NCI-H2171 (cell line): ENCODE measurements around the gene ERO1A.

Source experiments
- DNase-seq: peaks from one replicate; lab custom pipeline; 2025; lab: John Stamatoyannopoulos, UW

The ERO1A gene

DNA sequence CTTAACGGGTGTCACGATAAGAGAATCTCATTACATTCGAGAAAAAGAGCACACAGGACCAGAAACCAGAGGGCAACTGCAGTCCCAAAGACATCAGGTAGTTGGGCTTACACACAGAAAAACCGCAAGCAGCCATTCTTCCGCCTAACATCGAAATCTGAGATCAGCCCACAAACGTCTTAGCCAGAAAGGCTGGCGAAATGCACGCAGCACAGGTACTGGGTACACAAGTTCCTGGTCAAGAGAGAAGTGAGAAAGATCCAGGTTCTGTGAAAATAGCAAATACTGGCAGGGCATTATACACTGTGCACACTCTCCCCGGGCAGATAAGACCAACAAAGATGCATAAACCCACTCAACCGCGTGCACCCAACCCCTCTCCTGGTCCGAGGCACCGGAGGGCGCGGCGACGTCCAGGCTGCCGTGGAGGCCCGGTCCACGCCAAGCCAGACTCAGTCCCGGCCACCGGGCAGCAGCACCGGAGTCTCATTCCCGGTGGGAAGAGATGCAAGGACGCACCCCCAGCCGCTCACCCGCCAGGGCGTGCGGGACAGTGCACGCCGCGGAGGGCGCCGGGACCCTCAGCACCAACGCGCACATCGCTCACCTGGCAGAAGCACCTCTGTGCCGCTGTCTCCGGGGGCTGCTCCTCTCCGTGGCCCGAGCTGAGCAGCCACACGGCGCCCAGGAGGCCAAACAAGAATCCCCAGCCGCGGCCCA is 437 bp downstream of the ERO1A start:
- peak; percentile 63 for DNase-seq

DNA sequence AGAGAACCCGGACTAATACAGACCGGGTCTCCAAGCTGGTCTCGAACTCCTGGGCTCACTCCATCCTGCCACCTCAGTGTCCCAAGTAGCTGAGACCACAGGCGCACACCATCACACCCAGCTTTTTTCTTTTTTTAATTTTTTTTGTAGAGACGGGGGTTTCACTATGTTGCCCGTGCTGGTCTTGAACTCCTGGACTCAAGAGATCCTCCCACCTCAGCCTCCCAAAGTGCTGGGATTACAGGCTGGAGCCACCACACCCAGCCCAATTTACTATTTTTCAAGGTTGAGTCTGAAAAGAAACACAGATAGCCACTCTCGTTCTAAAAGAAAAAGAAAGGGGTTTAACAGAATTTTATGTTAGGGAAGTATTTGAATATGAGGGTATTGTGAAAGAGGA is 1.8 kb downstream of the ERO1A start:
- DNase-seq, result no peak

DNA sequence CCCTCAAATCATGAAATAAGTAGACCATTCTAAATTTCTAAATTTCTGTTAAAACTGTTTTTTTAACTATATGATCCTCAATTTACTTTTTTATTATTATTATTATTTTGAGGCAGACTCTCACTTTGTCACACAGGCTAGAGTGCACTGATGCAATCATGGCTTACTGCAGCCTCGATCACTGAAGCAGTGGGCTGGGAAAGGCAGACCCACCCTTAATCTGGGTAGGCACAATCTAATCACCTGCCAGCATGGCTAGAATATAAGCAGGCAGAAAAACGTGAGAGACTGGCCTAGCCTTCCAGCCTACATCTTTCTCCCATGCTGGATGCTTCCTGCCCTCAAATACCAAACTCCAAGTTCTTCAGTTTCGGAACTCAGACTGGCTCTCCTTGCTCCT is 2.3 kb downstream of the ERO1A start:
- no peak for DNase-seq

DNA sequence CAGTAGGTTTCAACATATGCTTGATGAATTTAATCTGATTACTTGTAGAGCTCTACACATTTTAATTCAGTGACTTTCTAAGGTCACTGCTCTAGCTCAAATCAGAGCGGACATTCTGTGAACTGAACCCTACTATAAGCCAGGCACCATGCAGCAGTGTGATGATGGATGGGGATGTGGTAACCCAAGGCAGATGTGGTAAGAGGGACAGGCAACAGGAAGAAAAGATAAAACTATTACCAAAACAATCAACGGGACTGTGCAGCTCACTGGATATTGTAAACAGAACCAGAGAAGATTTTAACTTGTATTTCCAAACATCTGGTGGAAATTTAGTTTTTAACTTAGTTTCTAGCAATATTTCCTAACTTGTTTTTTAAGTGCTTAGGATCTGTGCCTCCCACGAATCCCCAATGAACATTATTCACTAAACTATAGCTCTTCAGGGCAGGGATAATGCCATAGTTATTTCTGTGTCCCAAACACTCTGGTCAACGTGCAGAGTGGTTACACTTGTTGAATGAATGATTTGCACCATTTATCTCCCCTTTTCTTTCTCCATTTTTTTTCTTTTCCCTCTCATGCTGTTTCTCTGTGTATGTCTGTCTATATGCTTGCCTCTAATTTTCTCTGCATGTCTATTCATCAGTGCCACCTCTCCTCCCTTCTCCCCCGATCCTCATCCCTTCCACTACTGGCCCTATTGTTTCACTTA is 3.0 kb downstream of the ERO1A start:
- no peak for DNase-seq

DNA sequence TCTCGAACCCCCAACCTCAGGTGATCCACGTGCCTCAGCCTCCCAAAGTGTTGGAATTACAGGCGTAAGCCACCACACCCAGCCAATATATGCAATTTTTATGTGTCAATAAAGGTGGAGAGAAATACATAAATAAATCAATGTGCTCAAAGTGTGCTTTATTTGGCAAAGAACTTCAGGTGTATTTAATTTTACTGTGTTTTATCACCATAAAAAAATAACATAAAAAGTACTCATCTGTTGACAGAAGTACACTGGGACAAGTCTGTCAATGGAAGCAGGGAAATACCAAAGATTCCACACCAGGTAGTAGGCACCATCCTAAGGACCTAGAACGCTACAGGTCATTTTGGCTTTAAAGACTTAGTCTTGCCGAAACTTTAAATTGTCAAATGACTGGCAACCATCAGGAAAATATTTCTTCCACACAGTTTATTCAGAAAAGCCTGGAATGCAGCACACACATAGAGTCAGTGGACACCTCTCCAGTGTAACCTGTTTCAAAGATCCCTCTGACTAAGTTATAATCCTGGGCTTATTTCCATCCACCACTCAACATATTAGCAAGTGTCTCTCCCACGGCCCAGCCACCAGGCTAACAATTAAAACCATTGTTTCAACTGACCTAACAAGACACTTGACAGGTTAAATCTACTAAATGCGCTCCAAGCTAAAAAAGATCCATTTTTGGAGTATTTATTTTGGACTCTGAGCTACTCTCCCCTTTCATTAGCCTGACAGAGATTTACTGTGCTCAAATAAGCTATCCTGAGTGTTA is 4.2 kb downstream of the ERO1A start:
- DNase-seq, result no peak

DNA sequence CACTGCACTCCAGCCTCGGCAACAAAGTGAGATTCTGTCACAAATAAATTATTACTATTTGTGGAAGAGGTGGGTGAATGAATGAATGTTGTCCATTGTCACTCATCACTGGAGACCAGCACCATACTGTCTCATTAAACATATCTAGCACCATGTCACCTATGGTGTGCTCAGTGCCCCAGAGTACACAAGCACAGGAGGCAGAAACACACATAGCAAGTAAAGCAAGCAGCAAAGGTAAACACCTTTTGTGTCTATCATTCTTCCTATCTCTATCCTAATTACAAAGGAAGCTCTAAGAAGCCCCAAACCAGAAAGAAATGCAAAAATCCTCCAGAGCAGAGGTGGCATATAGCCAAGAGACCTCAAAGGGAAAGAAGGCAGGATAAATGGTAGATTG is 9.2 kb downstream of the ERO1A start:
- DNase-seq, result no peak

DNA sequence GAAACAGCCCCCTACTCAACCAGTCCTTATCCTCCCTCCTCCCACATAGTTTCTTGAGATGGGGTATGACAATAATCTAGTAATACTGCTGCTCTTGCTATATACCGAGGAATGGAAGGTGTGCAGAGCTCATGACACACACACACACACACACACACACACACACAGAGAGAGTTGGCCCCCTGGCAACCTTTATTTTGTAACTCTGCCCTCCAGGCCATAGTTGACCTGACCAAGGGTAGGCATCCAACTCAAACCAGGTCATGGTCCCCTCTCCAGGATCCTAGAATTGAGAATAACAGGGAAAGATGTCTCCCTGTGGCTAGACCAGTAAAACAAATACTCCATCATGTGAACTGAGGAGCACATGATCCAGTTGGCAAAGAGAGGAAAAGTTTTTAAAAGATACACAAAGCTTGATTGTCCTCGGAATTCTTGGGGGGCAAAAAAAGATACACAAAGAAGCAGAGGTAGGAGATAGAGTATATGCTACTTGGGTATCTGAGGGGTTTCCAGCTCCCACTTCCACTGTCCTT is 11.3 kb downstream of the ERO1A start:
- no peak for DNase-seq

DNA sequence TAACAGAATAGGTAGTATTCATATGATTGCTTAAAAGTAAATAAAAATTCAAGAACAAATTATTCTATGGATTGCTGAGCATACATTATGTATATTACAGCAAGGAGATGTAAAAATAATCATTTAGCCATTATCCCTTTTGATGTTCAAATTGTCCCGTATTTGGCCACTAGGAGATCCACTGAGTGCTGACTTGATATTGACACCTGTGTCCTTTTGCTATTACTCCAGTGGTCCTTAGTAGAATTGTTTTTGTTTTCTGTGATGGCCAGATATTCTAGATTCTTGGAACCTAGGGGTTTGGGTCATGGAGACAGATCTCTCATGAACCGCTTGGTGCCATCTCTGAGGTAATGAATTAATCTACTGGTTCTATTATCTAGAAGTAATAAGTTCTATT is 16.8 kb downstream of the ERO1A start:
- no peak for DNase-seq

DNA sequence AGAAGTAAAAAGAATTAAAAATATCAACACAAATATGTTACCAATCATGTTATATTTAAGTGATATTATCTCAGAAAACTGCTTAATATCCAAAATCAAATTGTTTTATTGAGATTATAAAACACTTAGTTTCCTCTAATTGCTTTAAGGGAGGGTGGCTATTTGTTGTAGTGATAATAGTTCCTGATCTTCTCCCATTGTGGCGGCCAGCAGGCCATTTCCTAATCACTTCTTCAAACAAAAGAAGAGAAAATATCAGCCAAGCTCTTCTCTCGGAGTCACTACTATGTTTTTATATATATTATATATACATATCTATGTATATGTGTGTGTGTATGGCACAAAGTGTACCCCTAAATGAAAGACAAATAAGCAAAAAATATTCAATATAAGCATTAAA is 31.5 kb downstream of the ERO1A start:
- no peak for DNase-seq

DNA sequence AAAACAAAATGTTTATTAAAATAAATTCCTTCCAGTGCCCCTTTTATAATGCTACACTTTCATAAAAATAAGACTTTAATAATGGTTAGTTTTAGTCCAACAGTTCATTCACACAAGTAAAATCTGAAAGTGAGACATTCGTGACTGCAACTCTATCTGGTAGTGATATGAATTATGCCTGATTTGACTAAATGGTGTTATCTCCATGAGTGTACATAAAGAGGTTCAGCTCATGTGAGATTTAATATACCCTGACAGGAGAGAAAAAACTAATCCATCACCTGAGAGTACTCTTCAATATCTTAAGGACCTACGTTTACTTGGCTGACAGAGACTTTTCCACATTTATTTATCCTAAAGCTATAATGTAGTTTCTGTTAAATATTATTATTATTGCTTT is 34.0 kb downstream of the ERO1A start:
- DNase-seq, result no peak

DNA sequence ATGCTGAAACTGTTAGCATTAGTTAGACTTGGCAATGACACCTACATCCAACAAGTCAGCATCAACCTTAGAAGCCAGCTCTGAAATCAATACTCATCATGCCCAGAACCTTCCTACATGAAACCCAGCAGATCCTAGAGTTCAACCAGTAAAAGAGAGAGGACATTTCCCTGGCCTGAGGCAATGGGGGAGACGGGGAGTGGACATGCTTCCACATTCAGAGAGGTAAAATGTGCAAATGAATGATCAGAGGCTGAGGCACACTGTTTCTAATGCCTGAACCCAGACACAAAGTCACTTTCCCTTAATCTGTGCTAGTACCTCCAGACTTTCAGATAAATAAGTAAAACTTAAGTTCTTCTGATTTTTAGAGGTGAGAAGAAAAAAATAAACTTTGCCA is 34.5 kb downstream of the ERO1A start:
- no peak for DNase-seq

DNA sequence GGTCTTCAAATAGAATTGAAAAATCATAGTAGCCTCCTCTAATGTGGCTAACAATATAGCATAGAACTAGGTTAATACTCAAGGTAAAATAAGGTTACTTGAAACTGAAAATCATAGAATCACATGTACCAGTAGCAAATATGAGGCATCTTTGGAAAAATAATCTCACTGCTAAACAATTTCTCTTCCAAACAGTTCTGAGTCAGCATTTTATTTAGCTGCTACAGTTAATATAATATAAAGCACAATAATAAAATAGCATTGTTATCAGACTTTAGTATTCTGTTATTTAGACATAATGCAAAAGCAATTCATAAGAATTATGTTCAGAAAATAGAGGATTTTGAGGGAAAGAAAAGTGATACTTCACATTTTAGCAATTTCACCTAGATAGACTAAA is 35.0 kb downstream of the ERO1A start:
- DNase-seq, result no peak

DNA sequence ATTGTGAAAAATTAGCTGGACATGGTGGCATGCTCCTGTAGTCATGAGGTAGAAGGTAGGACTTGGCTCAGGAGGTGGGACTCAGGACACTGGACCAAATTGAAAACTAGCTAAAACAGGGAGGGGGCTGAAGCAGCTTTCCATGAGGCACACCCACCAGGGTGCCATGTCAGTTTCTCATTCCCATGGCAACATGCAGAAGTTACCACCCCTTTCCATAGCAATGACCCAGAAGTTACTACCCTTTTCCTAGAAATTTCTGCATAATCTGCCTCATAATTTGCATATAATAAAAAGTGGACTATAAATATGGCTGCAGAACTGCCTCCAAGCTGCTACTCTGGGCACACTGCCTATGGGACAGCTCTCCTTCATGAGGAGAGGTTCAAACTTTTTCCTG is 38.5 kb downstream of the ERO1A start:
- DNase-seq, result no peak

DNA sequence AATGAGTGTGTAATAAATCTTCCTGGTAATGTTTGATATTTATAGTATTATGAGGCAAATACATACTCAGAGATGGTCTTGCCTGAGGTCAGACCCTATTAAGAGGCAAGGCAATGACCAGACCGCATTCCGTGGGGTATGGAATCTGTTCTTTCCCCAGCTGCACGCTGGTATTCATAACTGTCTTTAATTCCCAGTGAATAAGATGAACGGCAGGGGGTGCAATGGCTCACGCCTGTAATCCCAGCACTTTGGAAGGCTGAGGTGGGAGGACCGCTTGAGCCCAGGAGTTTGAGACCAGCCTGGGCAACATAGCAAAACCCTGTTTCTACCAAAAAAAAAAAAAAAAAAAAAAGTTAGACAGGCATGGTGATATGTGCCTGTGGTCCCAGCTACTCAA is 44.6 kb downstream of the ERO1A start:
- no peak for DNase-seq

DNA sequence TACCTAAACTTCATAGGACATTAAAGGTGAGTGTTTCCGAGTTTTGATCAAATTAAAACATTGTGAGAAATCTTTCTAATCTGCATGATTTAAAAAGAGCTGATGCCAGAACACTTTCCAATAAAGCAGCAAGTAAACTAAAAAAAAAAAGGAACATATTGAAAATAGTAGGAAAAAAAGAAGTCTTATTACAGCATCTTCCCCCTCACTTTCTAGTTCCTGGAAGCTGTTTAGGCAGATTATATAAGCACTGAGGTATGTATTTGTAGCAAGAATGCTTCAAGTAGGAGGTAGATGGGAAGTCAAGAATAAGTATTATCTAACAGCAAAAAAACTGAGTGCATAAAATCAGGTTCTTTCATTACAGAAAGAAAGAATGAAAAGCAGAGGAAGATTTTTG is 45.8 kb downstream of the ERO1A start:
- no peak for DNase-seq

DNA sequence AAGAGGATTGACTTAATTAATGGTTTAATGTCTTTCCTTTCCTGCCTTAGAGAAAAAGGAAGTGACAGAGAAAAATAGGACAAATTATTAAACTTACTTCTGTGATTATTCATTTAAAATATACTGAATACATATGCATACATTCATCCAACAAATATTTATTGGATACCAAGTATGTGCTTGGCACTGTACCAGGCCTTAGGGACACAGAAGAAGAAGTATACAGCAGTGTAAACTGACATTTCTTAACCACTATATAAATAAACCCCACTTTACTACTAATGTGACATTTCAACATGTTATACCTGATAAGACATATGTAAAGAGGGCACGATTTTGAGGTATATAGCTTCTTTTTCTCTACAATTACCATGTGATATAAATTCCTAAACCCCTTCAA is 53.6 kb downstream of the ERO1A start:
- no peak for DNase-seq

DNA sequence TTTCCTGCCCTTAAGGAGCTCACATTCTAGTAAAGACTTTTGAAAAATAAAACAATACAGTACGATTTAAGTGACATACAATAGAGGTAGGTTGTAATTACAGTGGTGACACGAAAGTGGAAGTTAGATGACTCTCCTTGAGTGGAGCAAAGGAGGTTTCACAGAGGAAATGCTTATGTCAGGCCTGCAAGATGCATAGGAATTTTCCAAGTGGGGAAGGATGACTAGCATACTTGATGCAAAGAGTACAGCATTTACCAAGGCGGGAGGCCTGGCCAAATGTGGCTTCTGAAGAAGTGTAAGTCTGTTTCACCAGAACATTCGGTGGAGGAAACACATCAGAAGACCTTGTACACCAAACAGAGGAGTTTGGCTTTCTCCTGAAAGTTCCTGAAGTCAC is 55.2 kb downstream of the ERO1A start:
- DNase-seq, result no peak

DNA sequence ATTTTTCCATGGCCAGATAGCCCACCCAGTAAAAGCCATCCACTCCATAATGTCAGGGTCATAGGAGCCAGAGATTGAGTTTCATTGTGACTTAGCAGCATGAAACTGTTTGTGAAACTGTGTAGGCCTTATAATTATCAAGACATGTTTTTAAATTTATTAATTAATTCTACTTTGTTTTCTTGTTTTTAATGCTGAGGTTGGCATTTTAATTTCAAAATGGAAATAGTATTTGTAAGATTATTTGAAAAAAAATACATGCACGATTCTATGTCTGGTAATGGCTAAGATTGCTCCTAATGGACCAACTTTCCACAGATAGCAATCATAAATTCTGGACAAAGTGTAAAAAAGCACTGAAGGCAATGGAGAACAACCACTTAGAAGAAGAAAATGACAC is 75.7 kb downstream of the ERO1A start:
- DNase-seq, result no peak

DNA sequence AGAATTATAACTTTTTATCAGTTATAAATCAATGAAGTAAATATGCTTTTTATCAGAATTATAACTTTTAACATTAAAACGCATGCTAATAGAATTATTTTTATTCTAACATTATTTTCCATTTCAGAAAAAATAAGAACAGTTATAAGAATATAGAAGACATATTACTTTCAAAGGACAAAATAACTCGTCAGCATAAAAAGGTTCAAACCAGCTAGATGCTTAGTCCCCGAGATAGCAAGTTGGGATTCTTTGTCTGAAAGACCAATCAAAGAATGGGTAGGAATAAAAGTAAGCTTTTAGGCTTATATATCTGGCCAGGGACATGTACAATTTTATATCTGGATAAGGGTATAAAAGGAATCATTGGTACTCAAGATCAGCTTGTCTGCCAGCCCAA is 76.8 kb downstream of the ERO1A start:
- DNase-seq, result no peak

DNA sequence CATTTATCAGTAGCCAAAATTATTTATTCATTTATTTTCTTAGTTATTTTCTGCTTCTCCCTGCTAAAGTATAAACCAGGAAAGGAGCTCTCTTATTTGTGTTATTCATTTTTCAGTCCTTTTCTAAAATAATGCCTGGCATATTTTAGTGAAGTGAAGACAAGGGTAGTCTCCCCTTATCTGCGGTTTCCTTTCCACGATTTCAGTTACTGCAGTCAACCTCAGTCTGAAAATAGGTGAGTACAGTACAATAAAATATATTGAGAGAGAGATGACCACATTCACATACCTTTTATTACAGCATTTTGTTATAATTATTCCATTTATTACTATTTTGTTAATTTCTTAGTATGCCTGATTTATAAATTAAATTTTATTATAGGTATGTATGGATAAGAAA is 85.2 kb downstream of the ERO1A start:
- DNase-seq, result no peak

DNA sequence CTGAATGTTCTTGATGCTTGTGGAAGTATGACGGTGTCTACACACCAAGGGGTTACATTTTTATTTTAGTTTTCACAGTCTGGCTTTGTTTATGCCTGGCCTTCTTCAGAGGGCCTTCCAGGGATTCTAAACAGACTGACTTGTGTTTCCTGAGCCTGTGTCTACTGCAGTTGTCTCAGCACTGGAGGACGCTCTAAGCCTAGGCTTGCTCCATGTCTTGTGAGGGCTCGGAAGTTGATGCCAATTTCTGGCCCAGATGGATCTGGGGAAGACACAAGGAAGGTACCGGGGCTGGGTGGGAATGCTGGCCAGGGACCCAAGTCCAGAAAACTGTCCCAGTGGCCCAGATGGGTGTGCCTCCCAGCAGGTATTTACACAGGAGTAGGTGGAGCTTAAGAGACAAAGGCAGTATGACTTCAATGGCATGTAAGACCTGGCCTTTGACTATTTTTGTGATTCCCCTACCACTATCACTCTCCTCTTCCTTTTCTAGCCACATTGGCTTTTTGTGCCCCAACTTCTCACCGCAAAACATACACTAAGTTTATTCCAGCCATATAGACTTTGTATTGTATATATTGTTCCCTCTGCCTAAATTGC is 85.8 kb downstream of the ERO1A start:
- no peak for DNase-seq

DNA sequence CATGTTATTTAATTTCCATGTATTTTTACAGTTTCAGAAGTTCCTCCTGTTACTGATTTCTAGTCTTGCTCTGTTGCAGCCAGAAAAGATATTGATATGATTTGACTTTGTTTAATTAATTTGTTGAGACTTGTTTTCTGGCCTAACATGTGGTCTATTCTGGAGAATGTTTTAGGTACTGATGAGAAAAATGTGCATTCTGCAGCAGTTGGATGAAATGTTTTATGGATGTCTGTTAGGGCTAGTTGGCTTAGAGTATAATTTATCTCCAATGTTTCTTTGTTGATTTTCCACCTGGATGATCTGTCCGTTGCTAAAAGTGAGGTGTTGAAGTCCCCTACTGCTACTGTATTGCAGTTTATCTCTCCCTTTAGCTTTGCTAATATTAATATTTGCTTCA is 88.3 kb downstream of the ERO1A start:
- no peak for DNase-seq

DNA sequence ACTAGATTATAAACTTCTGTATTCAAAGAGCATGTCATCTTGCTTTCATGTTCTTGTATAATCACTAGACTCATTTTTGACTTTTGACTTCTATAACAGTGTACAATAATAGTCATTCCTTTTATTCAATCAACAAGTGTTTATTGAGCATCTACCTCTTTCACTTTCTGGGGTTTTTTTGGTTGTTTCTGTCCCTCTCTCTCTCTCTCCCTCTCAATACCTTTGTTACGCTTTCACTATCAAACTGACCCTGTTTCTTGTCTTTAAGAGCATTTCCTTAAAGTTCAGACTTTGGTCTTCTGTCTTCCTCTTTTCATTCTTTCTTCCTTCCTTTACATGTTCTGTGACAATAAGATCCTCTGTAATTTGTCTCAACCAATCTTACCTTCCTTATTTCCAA is 93.2 kb downstream of the ERO1A start:
- DNase-seq, result no peak
